ENCODE results near the gene LTA.

Gene LTA

DNA sequence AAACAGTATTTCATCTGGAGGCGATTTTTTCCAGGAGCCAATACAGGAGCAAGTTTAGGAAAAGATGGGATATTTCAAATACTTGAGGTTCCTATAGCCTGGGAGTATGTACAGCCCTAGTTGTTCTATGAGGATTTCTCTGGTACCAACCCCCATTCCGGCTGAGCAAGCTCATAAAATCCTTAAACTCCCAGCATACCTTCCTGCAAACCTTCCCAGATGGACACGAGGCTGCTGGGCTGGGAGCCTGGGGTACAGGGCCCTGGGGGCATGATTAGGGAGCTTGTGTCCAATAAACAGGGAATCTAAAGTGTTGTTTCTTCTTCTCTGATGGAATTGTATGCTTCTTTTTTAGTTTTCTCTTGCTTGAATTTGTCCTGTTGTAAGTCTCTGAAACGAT is 49.9 kb downstream of the LTA start:
- no peak for DNase-seq

DNA sequence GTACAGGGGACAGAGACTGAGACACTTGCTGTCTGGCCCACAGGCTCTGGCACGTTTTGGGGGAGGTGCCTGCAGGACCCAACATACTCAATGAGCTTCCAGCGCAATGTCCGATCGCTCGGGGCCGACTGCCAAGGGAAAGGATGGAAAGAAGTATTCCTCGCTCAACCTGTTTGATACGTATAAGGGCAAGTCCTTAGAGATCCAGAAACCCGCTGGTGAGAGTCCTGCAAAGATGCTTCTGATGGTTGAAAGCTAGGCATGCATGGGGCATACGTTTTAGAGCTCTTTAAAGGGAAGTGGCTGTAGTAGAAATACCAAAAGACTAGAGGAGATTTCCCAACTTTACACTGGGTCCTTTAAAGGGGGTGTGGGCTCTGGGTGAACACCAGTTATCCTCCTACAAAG is 50.6 kb downstream of the LTA start:
- DNase-seq: no peak

All from nucleus accumbens (tissue), 56 donors.